Iris pigment epithelial cell (primary cell): ENCODE data around the gene SPECC1.
"Not testable (repeated sequence)": the region's sequence is repeated elsewhere in the genome, so short reads cannot be mapped to it uniquely, and the experiment has no call there.

ENCODE experiments used
- DNase-seq: peaks from one replicate; pipeline ENCODE4 v3.0.0-alpha.2; 2011; ENCODE audit warnings: low read depth

The SPECC1 gene

DNA sequence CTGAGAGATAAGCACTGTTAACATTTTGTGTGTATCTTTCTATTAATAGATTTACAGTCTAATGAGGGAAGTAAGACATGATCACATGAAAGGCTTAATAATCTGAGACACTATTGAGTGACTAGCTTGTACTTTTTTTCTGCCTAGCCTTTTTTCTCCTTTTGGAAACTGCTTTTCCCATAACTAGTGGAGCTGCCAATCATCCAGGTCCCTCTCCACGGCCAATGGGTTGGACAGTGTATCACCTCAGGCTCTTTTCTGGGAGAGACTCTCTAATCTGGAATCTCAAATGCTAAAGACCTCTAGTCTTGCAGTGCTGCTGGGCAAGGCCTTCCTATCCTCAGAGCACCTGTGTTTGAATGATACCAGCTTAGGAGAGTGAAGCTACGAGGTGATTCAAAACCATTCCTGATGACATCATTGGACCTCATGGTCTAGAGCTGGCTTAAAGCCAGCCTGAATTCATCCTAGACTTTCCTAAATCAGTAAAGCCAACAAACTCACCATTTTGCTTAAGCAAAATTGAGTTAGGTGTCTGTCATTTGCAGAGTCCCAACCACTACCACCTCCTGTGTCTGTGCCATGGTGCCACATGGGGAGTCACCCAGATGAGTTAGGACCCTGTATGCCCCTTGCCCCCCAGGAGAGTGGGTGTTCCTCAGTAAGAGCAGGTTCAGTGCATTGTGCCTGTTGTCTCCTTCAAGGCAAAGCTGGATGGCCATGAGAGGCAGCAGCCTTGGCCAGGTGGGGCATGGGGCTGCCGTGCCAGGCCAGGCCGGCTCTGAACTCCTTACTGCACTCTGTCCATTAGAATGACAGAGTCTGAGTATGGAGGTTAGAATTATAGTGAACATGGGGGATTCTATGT lies 62.9 kb downstream of the SPECC1 start:
- no peak for DNase-seq

DNA sequence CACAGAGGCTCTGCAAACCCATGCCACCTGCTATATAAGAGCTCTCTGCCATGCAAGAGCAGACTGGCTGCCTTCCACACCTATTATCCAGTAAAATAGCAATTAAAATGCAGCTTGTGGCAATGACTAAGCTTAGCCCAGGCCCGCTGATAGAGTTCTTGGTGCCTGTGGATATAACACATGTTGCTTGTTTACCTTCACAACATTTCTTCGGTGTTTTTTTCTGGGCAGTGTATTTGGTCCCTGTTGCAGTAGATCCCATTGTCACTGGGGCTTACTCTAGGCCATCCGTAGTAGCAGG lies 63.5 kb downstream of the SPECC1 start:
- no peak for DNase-seq

DNA sequence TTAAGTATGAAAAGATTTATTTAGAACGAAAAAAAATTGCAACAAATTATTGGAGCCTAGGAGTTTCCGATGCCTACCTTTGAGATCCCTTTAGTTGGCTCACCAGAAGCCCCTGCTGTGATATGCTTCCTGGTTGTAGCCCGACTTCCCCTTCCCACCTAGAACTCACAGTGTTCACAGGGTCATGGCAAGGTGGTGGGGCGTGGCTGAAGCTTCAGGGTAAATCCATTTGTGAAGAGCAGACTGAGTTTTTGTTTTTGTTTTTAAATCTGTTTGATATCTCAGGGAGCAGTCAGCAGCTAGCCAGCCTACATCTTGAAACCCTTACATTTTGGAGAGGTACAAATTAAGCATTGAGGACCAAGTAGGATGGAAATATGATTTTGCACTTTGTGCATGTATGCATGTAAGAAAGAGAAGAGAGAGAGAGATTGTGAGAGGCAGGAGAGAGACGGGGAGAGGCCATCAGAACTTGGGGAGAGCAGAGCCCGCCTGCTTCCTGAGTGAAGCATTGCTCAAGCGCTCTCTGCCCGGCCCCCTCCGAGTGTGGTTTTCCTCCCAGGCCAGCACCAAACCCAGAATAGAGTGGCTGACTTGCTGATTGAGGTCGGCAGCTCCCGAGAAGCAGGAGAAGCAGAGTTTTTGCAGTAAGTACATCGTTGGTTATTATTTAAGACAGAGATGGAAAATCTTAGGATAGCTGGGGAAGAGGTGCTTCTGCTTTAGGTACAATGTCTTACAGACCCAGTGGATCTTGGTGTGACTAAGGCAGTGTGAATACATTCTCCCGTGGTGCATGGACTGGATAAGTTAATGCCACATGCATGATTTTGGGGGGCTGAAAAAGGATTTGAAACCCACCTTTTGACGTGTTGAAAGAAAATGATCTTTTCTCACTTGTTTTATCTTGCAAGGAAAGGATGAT lies 64.2 kb downstream of the SPECC1 start:
- DNase-seq: peak; percentile 49

DNA sequence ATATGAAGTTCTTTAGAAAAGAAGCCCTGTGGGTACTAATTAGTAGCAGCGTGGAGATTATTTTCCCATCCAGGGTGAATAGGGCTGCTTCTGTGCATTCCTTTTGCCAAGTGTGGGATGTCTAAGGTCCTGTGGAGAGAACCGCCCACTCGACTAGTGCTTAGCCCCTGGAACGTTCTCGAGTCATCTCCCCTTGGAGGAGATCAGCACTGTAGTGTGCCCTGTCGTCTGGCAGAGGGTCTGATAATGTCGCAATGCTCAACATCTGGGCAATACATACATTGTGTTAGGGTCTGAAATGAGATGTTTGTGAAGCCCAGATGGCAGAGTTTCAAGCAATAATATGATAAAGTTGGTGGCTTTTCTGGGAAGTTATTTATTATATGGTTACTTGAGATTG lies 64.8 kb downstream of the SPECC1 start:
- DNase-seq: no peak

DNA sequence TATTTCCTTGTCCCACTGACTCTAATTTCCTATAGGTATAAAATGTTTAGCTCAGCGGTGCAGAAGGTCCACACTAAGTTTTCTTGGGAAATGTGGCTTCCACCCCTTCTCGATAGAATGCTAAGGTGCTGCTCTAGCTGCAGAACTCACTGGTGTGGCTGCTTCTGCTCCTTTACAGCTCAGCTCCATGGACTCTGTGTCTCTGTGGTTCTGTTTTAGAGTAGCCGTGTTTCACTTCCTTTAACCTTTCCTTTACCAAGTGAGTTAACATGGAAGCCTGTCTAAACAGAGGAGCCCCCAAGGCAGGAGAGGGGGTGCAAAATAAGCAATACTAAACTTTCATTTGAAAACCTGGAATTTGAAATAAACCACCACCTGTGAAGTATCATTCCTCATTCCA lies 65.3 kb downstream of the SPECC1 start:
- no peak for DNase-seq

DNA sequence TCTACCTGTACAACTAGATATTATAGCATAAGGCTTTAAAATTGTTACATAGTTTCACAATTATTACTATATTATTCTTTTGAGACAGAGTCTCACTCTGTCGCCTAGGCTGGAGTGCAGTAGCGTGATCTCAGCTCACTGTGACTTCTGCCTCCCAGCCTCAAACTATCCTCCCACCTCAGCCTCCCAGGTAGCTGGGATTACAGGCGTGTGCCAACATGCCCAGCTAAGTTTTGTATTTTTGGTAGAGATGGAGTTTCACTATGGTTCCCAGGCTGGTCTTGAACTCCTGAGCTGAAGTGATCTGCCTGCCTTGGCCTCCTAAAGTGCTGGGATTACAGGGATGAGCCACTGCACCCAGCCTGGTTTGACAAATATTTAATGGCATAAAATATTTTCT lies 67.0 kb downstream of the SPECC1 start:
- DNase-seq: not testable (repeated sequence)

DNA sequence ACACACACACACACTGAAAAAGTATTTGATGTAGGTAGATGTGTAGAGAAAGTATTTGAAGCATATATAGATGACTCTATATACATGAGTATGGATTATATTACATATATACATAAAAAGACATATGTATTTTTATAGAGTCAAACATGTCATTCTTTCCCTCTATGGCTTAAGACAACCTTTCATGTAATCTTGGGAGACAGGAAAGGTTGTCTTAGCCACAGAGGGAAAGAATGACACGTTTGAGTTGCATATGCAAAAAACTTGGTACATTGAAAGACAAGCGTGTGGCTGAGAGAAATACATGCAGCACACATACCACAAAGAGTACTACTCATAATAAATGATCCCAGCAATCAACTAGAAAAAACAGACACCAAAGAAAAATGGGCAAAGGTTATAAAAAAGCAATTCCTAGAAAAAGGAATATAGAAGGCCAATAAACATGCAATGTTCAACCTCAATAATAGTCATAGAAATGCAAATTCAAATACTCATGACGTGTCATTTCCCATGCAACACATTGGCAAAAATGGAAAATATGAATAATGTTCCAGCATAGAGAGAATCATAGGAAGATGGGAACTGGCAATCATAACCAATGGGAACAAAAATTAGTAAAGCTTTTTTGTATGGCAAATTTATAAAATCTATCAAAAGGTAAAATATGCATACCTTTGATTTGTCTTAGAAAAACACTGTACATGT lies 69.0 kb downstream of the SPECC1 start:
- DNase-seq: no peak

DNA sequence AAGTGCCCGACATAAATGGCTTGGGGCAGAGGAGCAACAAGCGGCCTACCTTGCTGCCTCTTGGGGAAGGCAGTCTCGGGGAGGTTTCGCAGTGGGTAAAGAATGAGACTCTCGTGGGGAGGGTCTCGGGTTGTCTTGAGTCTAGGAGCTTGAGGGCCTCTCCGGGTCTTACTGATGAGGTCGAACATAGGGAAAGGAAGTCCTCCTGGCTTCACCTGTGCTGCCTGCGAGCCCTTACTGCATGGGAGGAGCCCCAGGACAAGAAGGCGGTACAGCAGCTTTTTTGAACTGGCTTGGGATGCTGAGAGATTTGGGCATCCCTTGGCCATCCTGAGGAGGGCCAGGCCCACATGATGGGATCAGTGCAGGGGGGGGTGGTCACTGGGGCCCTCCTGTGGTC lies 71.4 kb downstream of the SPECC1 start:
- no peak for DNase-seq

DNA sequence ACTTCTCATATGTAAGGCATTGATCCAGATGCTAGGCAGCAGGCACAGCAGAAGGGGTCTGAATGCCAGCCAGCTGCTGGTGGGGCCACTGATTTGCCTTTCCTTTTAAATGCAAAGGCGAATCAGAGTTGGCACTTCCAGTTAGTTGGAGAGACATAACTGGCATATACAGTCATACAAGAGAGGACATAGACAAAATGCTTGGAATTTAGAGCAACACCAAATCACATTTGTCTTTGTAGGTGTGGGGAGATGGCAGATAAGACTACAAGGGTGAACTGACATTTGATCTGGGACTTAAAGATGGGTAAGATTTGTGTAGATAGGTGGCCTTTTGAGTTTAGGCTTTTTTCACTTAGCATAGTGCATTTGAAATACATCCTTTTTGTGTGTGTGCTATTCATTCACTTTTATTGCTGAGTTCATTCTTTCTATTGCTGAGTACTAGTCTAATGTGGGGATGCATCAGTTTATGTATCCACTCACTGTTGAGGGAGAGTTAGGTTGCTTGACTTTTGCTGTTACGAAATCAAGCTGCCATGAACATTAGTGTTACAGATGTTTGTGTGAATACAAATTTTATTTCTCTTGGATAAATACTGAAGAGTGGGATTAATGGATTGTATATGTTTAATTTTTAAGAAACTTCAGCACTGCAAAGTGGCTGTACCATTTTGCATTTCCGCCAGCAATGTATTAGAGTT lies 74.1 kb downstream of the SPECC1 start:
- DNase-seq: peak; percentile 28

DNA sequence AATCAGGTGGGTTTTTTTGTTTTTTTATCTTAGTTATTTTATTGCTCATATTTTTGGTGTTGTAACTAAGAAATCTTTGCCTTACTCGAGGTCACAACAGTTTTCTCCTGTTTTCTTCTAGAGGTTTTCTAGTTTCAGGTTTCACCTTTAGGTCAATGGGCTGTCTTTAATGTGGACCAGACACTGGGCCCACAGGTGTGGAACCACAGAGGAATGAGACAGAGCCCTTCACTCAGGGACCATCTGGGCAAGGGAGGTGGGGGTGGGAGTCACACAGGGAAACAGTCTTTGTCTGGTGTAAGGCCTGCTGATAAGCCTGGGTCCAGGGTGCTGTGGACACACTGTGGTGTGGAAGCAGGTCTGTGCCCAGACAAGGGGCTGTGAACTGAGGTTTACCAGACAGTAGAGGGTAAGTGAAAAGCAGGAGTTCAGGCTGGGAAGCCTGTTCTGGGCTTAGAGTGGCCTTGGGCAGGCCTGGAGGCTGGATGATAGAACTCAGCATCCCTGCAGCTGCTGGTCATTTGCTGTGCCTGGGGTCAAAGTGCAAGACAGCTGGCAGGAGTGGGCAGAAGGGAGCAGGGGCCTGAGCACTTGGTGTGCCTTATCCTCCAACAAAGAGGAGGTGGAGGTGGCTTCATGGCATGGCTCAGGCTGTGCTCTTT lies 75.6 kb downstream of the SPECC1 start:
- no peak for DNase-seq

DNA sequence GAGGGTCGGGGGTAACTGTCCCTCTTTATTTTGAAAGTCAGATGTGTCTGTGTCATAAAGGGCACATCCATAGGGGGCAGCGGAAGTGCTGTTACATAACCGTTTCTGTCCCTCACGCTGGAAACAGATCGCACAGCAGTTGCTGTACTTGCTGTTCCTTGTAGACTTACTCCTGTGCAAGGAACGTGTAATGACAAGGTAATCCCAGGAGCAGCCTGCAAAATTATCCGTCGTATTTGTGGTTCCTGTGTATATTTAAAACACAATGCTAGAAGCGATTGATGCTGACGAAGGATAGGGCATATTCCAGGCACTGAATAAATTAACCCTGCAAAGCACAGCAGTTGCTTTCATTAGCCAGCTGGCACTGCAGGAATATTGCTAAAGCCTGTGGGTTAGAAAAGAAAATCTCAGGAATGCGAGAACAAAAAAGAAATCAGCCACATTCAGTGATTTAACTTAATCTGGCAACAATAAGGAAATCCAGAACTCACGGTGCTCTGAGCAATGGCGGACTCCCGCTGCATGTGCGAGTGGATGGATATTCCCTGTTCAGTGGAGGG lies 76.2 kb downstream of the SPECC1 start:
- DNase-seq: peak; percentile 8

DNA sequence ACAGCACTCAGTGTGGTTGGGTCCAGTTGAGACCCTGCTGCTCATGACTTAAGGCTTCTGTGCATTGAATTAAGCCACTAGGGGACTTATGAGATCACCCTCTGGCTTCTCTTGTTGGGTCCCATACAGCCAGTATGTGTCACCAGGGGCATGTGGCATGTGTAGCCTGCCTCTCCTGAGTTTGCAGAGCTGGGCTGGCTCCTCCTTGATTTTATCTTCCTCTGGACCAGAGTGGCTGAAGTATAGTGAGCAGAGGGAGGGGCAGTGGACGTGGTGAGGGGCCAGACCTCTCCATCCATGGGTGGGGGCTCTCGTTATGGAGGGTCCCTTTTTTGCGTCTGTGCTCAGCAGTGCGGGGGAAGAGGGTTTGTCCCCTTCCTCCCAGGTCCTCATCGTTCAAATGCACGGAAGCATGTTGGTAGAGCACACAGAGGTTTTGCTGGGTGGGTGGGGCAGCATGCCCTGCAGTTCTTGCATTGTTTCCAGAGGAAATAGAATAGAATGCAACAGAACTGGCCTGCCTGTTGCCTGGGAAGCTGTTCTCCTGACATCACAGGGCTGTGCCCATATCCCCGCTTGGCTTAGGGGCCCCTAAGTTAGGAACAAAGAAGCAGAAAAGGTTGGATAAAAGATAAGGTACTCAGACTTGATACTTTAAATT lies 77.4 kb downstream of the SPECC1 start:
- no peak for DNase-seq

DNA sequence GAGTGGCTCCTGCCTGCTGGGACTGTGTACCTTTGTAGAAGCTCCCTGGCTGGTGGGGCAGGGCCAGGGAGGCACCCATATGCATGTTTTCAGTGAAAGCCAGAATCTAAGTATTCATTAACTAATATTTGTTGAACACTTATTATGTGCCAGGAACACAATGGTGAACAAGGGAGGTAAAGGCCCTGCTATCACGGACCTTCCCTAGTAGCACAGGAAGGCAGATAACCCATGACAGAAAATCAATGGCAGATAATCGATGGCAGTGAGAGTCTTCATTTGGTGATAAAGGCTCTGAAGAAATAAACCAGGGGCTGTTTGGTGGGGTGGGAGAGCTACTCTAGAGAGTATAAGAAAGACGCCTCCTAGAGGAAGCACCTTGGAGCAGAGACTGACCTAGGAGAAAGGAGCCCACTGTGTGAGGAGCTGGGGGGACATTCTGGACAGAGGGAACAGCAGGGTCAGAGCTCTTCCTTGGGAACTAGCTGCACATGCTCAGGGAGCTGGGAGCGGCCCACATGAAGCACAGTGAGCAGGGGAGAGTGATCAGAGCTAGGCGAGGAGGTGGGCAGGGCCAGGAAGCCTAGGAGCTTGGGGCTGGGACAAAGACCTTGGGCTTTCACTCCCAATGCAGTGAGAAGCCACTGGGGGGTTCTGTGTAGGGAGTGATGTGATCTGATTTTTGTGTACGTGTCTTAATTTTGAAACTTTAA lies 78.5 kb downstream of the SPECC1 start:
- no peak for DNase-seq

DNA sequence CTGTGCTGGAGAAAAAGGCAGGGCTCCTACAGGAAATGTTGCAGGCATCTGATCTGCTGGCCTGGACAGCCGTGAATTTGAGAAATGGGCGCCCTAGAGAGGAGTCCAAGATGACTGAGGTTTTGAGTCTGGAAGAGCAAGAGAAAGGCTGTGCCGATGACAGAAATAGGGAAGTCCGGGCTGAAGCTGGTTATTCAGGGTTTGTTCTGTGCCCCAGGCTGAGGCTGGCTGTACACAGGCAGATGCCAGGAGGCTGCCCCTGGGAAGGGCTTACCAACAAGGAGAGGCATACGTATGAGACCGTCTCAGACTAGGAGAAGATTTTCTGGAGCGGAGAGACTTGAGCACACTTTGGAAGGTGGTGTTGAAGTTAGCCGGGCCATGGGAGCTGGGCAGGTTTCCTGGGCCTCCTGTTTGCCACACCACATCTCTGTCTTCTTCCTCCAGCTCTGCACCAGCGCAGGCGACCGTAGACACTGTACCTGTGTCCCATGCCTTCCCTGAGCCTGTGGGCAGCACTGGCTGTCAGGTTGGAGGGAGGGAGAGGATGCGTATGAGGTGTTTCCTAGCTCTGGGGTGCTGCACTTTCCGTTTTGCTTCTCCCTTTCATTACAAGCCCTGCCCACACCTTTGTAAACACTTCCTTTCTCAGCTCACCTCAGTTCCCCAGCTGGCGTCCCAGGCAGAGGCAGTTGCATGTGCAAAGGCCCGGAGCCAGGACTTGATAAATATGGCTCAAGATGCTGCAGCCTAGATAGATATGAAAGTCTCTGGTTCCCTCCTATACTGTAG lies 80.8 kb downstream of the SPECC1 start:
- DNase-seq: no peak

DNA sequence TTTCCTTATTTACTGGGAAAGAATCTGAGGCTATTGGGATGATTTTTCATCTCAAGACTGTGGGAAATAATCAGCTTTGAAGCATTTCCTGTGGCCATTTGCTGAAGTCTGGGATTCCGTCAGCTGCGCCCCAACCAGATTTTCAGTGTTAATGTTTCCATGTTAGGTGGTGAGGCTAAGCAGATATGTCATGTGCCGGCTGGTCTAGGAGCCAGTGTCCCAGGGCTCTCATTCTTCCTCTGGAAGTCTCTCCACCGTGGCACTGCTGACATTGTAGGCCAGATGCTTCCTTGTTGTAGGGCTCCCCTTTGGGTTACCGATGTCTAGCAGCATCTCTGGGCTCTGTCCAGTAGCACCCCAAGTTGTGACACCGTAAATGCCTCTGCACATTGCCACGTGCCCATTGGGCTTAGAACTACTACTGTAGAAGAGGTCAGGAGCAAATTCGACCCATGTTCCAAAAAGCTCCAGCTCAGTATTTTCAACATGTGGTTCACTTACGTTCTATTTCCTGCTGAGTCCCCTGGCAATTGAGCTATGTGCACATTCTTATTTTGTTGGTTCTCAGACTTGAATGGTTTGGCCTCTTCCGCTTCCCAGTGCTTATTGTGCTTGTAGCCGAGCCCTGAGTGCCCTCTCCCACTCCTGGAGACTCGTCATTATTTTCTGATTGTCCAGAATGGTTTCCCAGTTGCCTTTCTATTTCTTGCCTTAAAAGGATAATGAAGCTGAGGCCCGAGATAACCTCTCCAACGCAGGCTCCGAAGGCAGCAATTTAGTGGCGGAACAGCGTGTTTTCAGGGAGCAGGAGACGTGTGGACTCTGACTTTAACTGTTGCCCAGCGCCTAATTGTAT lies 82.2 kb downstream of the SPECC1 start:
- no peak for DNase-seq

DNA sequence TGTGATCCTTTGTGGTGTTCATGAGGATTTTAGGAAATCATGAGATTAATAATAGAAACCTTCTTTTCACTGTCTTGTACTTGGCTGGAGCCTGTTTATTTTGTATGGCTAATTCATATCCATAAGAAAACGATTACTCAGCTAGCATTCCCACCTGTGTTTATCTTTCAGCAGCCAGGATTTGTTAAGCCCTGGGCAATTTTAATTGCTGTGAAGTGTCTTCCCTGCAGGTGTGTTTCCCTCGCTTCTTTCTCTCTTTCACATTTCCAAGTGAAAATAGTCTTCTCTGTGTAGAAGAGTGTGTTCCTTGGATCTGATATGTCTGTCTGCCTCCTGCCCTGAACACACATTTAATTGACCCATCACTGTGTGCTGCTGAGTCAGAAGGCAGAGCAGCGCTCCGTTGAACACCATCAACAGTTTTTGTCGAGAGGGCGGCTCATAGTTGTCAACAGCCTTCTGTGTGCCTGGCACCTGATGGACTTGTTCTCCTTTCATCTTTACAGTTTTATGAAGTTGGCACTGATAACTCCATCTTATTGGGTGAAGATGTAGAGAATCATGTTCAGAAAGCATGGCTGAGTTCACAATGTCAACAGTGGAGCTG lies 83.2 kb downstream of the SPECC1 start:
- no peak for DNase-seq

DNA sequence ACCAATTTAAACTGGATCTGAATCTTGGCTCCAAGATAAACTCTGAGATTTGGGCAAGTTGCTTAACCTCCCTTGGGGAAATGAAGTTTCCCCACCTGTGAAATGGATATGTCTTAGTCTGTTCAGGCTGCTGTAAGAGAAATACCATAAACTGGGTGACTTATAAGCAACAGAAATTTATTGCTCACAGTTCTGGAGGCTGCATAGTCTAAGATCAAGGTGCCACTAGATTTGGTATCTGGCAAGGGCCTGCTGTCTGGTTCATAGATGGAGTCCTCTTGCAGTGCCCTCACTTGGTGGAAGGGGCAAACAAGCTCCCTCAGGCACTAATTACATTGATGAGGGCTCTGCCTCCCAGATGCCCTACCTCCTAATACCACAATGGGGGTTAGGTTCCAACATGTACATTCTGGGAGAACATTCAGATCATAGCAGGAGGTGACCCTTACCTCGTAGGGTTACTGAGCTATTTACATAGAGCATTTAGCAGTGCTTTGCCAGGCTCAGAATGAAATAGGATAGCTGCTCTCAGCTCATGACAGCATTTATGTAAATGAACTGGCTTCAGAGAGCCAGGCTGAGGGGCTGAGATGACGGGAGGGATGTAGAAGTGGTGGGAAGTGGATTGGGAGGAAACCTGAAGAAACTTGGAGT lies 83.9 kb downstream of the SPECC1 start:
- DNase-seq: no peak
